Mucosa of stomach (tissue), 1 donor: ENCODE data around the gene HOXC11.

ENCODE experiments used
- H3K27me3 ChIP-seq: one replicate; pipeline ENCODE4 v1.7.0; 2013; ENCODE audit warnings: mild to moderate bottlenecking, low read length; ENCODE audit not compliant: control insufficient read depth, insufficient read depth
- H3K36me3 ChIP-seq: one replicate; pipeline ENCODE4 v1.7.0; 2013; ENCODE audit warnings: low read length; ENCODE audit not compliant: control insufficient read depth, insufficient read depth
- H3K4me1 ChIP-seq: one replicate; pipeline ENCODE4 v1.7.0; 2013; ENCODE audit warnings: mild to moderate bottlenecking, low read length; ENCODE audit not compliant: control insufficient read depth, insufficient read depth
- H3K4me3 ChIP-seq: one replicate; pipeline ENCODE4 v1.7.0; 2013; ENCODE audit warnings: low read length
- H3K9ac ChIP-seq: one replicate; pipeline ENCODE4 v1.7.0; 2013; ENCODE audit warnings: mild to moderate bottlenecking, low read length, moderate library complexity
- H3K9me3 ChIP-seq: one replicate; pipeline ENCODE4 v1.7.0; 2013; ENCODE audit warnings: mild to moderate bottlenecking, low read length, moderate library complexity; ENCODE audit not compliant: control insufficient read depth
- donor health status: Pancreatic carcinoma.

The HOXC11 gene

GRCh38 chr12:53948650-53949593, 24.0 kb upstream of the HOXC11 start:
- no peaks in the 10 kb centered on the region for H3K4me1 ChIP-seq
- H3K9ac ChIP-seq, result no peak overlapping the region
- H3K27me3 ChIP-seq, result peaks cover 98% of the 10 kb centered on the region
- no peaks in the 10 kb centered on the region for H3K9me3 ChIP-seq
- H3K4me3 ChIP-seq, result no peak overlapping the region
- no peaks in the 10 kb centered on the region for H3K36me3 ChIP-seq

DNA sequence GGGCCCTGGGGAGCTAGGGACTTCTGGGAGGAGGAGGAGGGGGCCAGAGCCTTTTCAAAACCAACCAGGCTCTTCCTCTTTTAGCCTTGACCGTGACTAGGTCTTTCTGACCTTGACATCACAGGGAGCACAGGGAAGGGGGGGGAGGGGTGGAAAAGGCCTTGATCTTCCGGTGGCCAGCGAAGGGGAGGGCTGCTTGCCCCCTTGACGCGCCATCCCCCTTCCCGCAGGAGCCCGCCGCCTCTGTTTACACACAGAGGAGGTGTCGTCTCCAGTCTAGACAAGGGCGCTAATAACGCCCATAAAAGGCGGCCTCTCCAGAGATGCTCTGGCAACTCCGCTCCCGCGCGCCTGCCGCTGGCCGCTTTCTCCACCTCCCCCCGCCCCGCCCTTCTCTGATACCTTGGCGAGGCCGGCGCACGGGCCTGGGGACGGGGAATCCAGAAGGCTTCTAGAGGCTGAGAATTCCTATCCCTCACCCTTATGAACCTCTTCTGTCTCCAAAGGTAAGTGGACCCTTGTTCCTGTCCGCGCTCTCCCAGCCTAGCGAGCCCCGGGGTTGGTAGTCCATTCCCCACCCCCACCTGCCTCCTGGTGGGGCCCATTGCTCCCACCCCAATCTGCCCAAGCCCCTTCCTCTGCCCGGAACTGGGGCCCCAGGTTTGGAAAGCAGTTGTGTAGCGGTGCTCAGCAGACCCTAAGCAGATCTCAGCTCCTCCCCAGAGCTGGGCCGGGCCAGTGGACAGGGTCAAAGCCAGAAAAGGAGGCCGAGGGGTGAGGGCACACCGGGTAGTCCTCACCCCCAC, 23.1 kb upstream of the HOXC11 start:
- Histone ChIP-seq H3K9me3 (no peaks in the 10 kb centered on the region), H3K9ac (no peak overlapping the region), H3K4me3 (no peak overlapping the region), H3K4me1 (peaks cover 2% of the 10 kb centered on the region), H3K36me3 (no peaks in the 10 kb centered on the region), H3K27me3 (peaks cover 98% of the 10 kb centered on the region)

- Histone ChIP-seq H3K9ac (no peak overlapping the region), H3K4me3 (no peak overlapping the region), H3K4me1 (peaks cover 3% of the 10 kb centered on the region), H3K9me3 (no peaks in the 10 kb centered on the region), H3K27me3 (peaks cover 98% of the 10 kb centered on the region), H3K36me3 (no peaks in the 10 kb centered on the region)
Measured at GRCh38 chr12:53950437-53950773, 22.5 kb upstream of the HOXC11 start.

GRCh38 chr12:53950789-53951576, 21.9 kb upstream of the HOXC11 start:
- Histone ChIP-seq H3K9me3 (no peaks in the 10 kb centered on the region), H3K27me3 (peaks cover 98% of the 10 kb centered on the region), H3K36me3 (no peaks in the 10 kb centered on the region), H3K4me3 (no peak overlapping the region), H3K4me1 (peaks cover 3% of the 10 kb centered on the region), H3K9ac (no peak overlapping the region)

DNA sequence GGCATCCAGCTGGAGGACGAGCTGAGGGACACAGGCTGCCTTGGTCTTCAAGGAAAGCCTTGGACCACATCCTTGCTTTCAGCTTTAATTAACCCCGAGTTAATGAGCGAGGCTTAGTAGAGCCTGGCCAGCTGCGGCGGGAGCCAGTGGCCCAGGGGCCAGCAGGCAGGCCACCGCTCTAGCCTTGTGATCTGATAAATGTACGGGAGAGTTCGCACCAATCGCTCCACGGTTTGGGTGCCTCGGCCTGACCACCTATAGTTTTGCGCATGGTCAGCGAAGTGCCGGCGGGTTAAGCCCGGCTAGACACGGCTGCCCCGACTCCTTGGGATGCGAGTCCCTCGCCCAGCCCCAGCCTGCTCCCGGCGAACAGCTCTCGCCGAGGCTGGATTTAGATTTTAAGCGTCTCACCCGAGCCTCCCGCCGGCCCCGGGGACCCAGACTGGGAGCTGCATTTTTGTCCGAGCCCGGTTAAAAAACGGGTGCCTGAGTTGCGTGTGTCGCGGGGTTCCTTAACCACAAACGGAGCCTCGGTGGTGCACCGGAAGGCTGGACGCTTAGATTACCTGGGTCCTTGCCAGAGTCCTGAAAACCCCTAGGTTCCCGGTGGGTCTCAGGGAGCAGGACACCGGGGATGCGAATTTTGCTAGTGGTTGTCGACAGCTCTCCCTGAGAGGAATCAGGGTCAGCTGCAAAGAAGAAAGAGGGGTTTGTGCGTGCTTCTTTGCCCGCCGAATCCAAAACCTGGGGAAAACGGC, 21.2 kb upstream of the HOXC11 start:
- Histone ChIP-seq H3K36me3 (no peaks in the 10 kb centered on the region), H3K27me3 (peaks cover 99% of the 10 kb centered on the region), H3K9ac (no peak overlapping the region), H3K4me3 (no peak overlapping the region), H3K9me3 (no peaks in the 10 kb centered on the region), H3K4me1 (peaks cover 3% of the 10 kb centered on the region)

GRCh38 chr12:53952335-53952694, 20.6 kb upstream of the HOXC11 start:
- Histone ChIP-seq H3K4me1 (peaks cover 3% of the 10 kb centered on the region), H3K36me3 (no peaks in the 10 kb centered on the region), H3K9ac (no peak overlapping the region), H3K4me3 (no peak overlapping the region), H3K9me3 (no peaks in the 10 kb centered on the region), H3K27me3 (peaks cover 100% of the 10 kb centered on the region)

- no peak overlapping the region for H3K9ac ChIP-seq
- no peaks in the 10 kb centered on the region for H3K9me3 ChIP-seq
- no peak overlapping the region for H3K4me3 ChIP-seq
- H3K4me1 ChIP-seq, result peaks cover 3% of the 10 kb centered on the region
- peaks cover 100% of the 10 kb centered on the region for H3K27me3 ChIP-seq
- no peaks in the 10 kb centered on the region for H3K36me3 ChIP-seq
Measured at GRCh38 chr12:53952871-53953734, 19.8 kb upstream of the HOXC11 start.

DNA sequence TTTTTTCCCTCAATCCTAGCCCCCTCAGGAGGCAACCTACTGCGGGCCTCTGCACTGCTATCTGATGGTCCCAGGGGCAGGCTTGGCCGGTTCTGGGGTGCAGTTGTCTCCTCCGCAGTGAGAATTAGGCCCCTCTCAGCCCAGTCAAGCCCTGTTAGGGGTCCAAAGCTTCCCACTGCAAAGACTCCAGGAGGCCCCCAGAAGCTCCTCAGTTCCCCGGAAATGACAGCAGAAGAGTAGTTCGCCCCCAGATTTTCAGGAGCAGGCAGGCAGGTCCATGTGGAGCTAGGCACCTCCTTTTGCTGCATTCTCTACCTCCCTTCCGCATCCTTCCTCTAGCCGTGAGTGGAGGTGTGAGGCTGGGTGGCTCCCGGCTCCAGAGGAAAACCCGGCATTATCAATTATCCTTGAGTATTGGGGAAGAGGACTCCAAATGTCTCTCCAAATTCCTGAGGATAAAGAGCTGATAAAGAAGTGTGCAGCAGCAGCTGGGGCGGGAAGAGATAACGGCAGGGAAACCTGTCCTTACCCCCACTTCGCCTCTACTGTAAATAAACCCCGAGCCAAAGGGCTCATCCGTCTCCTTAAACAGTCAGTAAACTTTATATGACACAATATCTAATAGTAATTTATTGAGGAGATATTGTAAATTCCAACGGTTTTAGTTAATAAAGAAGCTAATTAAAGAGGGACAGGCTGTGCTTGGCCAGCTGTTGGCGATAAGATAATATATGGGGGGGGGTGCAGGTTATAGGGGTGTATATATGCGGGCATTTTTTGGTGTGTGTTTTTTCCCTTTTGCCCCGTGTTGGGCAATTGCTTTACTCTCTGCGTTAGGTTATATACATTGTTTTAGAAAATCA, 18.9 kb upstream of the HOXC11 start:
- peaks cover 3% of the 10 kb centered on the region for H3K4me1 ChIP-seq
- H3K36me3 ChIP-seq, result no peaks in the 10 kb centered on the region
- peaks cover 99% of the 10 kb centered on the region for H3K27me3 ChIP-seq
- H3K4me3 ChIP-seq, result no peak overlapping the region
- no peak overlapping the region for H3K9ac ChIP-seq
- H3K9me3 ChIP-seq, result no peaks in the 10 kb centered on the region

GRCh38 chr12:53954694-53955035, 18.3 kb upstream of the HOXC11 start, which contains the start of gene HOXC12:
Gene HOXC12, plus strand, starts transcription at chr12:53954903. Its CDS starts 27 bp downstream, at chr12:53954930.
- H3K4me1 ChIP-seq, result peaks cover 3% of the 10 kb centered on the region
- peaks cover 99% of the 10 kb centered on the region for H3K27me3 ChIP-seq
- H3K9ac ChIP-seq, result no peak within 1 kb of the TSS
- no peak within 1 kb of the TSS for H3K4me3 ChIP-seq
- no peaks in the 10 kb centered on the region for H3K36me3 ChIP-seq
- no peaks in the 10 kb centered on the region for H3K9me3 ChIP-seq

GRCh38 chr12:53955036-53955775, 17.7 kb upstream of the HOXC11 start:
- H3K9me3 ChIP-seq, result no peaks in the 10 kb centered on the region
- no peak overlapping the region for H3K9ac ChIP-seq
- peaks cover 99% of the 10 kb centered on the region for H3K27me3 ChIP-seq
- H3K4me3 ChIP-seq, result no peak overlapping the region
- no peaks in the 10 kb centered on the region for H3K36me3 ChIP-seq
- peaks cover 3% of the 10 kb centered on the region for H3K4me1 ChIP-seq
